Common myeloid progenitor, CD34-positive (primary cell): ENCODE measurements around the gene DUSP22.

Experiments
- CTCF ChIA-PET: fragments of 350-600 bp; sonication (Branson Sonifier 250); formaldehyde crosslinking; loops from one replicate; lab custom pipeline; 2021; ENCODE audit warnings: antibody characterized with exemption; lab: Charles Lee
- POLR2A ChIA-PET: fragments of 350-600 bp; sonication (Branson Sonifier 250); formaldehyde crosslinking; loops from one replicate; lab custom pipeline; 2021; ENCODE audit warnings: antibody characterized with exemption; lab: Charles Lee
- DNase-seq, 3 donors: peaks; one replicate each; pipeline versions ENCODE4 v3.0.0 to v3.0.0-alpha.2; 2013
- H3K27ac ChIP-seq, 2 experiments: 1 replicate in 1 of 2; 2 replicates in 1 of 2; pipeline ENCODE4 v1.7.0; 2013; ENCODE audit warnings: inconsistent platforms in 2 of 2, low read length in 2 of 2, mild to moderate bottlenecking in 2 of 2, low read depth in 1 of 2, moderate library complexity in 1 of 2; ENCODE audit not compliant: severe bottlenecking in 2 of 2, insufficient read depth in 1 of 2, poor library complexity in 1 of 2
- H3K27me3 ChIP-seq, 5 experiments: replicated peaks in 2 of 5; 1 replicate in 3 of 5; 2 replicates in 2 of 5; pipeline versions ENCODE4 v1.6.1 to v1.7.0; 2013; ENCODE audit warnings: low read length in 4 of 5, mild to moderate bottlenecking in 2 of 5, moderate library complexity in 2 of 5, inconsistent platforms in 1 of 5; ENCODE audit not compliant: insufficient read depth in 5 of 5, control insufficient read depth in 4 of 5
- H3K36me3 ChIP-seq, 4 experiments: 1 replicate in 2 of 4; 2 replicates in 2 of 4; pipeline versions ENCODE4 v1.6.1 to v1.7.0; 2013; ENCODE audit warnings: low read length in 3 of 4, control low read depth in 1 of 4, mild to moderate bottlenecking in 1 of 4; ENCODE audit not compliant: control insufficient read depth in 4 of 4, insufficient read depth in 4 of 4
- H3K4me1 ChIP-seq, 4 experiments: 1 replicate in 3 of 4; 2 replicates in 1 of 4; pipeline versions ENCODE4 v1.6.1 to v1.7.1; 2013; ENCODE audit warnings: low read length in 3 of 4, mild to moderate bottlenecking in 3 of 4, control low read depth in 1 of 4, inconsistent platforms in 1 of 4, moderate library complexity in 1 of 4; ENCODE audit not compliant: control insufficient read depth in 4 of 4, insufficient read depth in 4 of 4; ENCODE audit errors: control extremely low read depth in 1 of 4
- H3K4me3 ChIP-seq, 7 experiments: 1 replicate in 4 of 7; 2 replicates in 3 of 7; pipeline versions ENCODE4 v1.5.1 to v1.7.0; 2013; ENCODE audit warnings: mild to moderate bottlenecking in 7 of 7, low read length in 6 of 7, moderate library complexity in 6 of 7, inconsistent platforms in 2 of 7, low read depth in 2 of 7, control low read depth in 1 of 7; ENCODE audit not compliant: insufficient read depth in 4 of 7, control insufficient read depth in 1 of 7; ENCODE audit errors: extremely low read depth in 1 of 7
- H3K9me3 ChIP-seq, 5 experiments: 1 replicate in 4 of 5; 2 replicates in 1 of 5; pipeline versions ENCODE4 v1.6.1 to v1.7.1; 2013; ENCODE audit warnings: low read length in 4 of 5, mild to moderate bottlenecking in 2 of 5, inconsistent platforms in 1 of 5, low read depth in 1 of 5, moderate library complexity in 1 of 5; ENCODE audit not compliant: control insufficient read depth in 4 of 5, insufficient read depth in 2 of 5; ENCODE audit errors: control extremely low read depth in 1 of 5
- WGBS: methylation state at CpG from one replicate; pipeline ENCODE4 v1.1.5; 2013; ENCODE audit not compliant: insufficient coverage; 5-methylcytosine and 5-hydroxymethylcytosine counted together

DUSP22 gene

GRCh38 chr6:300026-300425 is 7.7 kb downstream of the DUSP22 start:
- peaks cover 0 to 4% (median 0%) of the 10 kb centered on the region in 4 experiments for H3K36me3 ChIP-seq
- peaks cover 38 to 49% (median 44%) of the 10 kb centered on the region in 4 experiments for H3K4me1 ChIP-seq
- no peak overlapping the region for H3K4me3 ChIP-seq
- H3K27ac ChIP-seq: no peak overlapping the region
- POLR2A ChIA-PET: no interaction called here
- WGBS: 94% methylated on average over 6 of the region's 6 CpGs
- H3K27me3 ChIP-seq: no peaks in the 10 kb centered on the region
- no peak for DNase-seq
- H3K9me3 ChIP-seq: peaks cover 0 to 7% (median 0%) of the 10 kb centered on the region in 5 experiments
- CTCF ChIA-PET: interaction anchor here (1.0 to 1.5 kb wide), 3 partner anchors 11 to 104 kb away, joined by 3 to 5 read pairs (median 4); no protein-coding TSS in a partner anchor

GRCh38 chr6:300494-301198 is 8.4 kb downstream of the DUSP22 start:
- Histone ChIP-seq H3K9me3 (peaks cover 0 to 7% (median 0%) of the 10 kb centered on the region in 5 experiments), H3K4me3 (no peak overlapping the region), H3K27ac (no peak overlapping the region), H3K36me3 (peaks cover 0 to 4% (median 0%) of the 10 kb centered on the region in 4 experiments), H3K27me3 (no peaks in the 10 kb centered on the region), H3K4me1 (peaks cover 35 to 47% (median 41%) of the 10 kb centered on the region in 4 experiments)
- ChIA-PET POLR2A (no interaction called here), CTCF (interaction anchor here (1.2 to 1.5 kb wide), 2 partner anchors 87 to 104 kb away, joined by 3 to 4 read pairs; no protein-coding TSS in a partner anchor)
- WGBS: 96% methylated on average over 10 of the region's 10 CpGs
- no peak for DNase-seq

DNA sequence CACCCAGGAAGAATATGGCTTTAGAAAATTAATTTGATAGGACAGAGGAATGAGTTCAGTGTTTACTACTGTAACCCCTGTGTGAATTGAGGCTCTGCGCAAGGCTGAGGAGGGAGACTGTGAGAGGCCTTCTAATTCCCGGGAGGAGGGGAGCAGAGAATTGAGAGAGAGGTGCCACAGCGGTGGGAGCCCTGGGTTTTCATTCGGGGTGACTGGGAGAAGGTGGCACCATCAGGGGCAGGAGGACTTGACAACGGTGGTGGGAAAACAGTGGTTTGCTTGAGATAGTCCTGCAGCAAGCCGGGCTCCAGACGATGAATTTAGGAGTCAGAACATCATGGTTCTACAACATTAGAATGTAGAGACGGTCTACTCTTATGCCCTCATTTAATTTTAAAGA is 9.2 kb downstream of the DUSP22 start:
- DNase-seq: no peak
- Histone ChIP-seq H3K4me3 (no peak overlapping the region), H3K27ac (no peak overlapping the region), H3K4me1 (peaks cover 28 to 47% (median 37%) of the 10 kb centered on the region in 4 experiments), H3K9me3 (peaks cover 0 to 8% (median 0%) of the 10 kb centered on the region in 5 experiments), H3K36me3 (peaks cover 0 to 4% (median 0%) of the 10 kb centered on the region in 4 experiments), H3K27me3 (no peaks in the 10 kb centered on the region)
- ChIA-PET CTCF (interaction anchor here (1.0 to 2.5 kb wide), 2 partner anchors 12 to 22 kb away, joined by 3 to 15 read pairs; no protein-coding TSS in a partner anchor), POLR2A (no interaction called here)
- 88% methylated on average over 4 of the region's 8 CpGs for WGBS

- no peak overlapping the region for H3K27ac ChIP-seq
- H3K27me3 ChIP-seq: no peaks in the 10 kb centered on the region
- no peak overlapping the region for H3K4me3 ChIP-seq
- peaks cover 22 to 46% (median 33%) of the 10 kb centered on the region in 4 experiments for H3K4me1 ChIP-seq
- DNase-seq: no peak
- peaks cover 0 to 6% (median 2%) of the 10 kb centered on the region in 4 experiments for H3K36me3 ChIP-seq
- peaks cover 0 to 11% (median 0%) of the 10 kb centered on the region in 5 experiments for H3K9me3 ChIP-seq
- ChIA-PET CTCF (interaction anchor here (1.0 to 2.5 kb wide), 2 partner anchors 11 to 21 kb away, joined by 3 to 15 read pairs; no protein-coding TSS in a partner anchor), POLR2A (no interaction called here)
- WGBS: 95% methylated on average over 20 of the region's 20 CpGs
Observed at GRCh38 chr6:301929-302705, 9.8 kb downstream of the DUSP22 start.

DNA sequence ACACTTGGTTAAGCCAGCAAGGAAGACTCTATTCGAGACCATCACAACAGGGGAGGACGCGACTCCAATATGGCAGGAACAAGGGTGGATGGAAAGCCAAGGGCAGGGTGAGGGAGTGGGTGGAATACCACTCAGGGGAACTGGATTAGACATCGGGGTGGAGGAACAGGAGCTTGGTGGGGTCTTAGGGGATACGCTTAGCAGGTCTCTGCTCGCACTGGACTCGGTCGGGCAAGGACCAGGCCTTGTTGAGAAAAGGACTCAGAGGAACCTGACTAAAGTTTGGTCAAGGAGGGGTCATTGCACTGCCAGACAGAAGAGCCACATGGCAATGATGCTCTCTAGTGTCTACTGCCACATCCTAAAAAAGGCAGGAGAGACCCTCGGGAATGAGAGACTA is 10.5 kb downstream of the DUSP22 start:
- DNase-seq: no peak
- Histone ChIP-seq H3K36me3 (peaks cover 0 to 9% (median 6%) of the 10 kb centered on the region in 4 experiments), H3K4me3 (no peak overlapping the region), H3K4me1 (peaks cover 15 to 42% (median 29%) of the 10 kb centered on the region in 4 experiments), H3K27ac (no peak overlapping the region), H3K27me3 (no peaks in the 10 kb centered on the region), H3K9me3 (peaks cover 0 to 11% (median 0%) of the 10 kb centered on the region in 5 experiments)
- ChIA-PET CTCF (interaction anchor here (1.0 to 2.5 kb wide), 2 partner anchors 11 to 21 kb away, joined by 3 to 15 read pairs; no protein-coding TSS in a partner anchor), POLR2A (no interaction called here)
- 98% methylated on average over 9 of the region's 9 CpGs for WGBS

- no peak for DNase-seq
- WGBS: 96% methylated on average over 9 of the region's 9 CpGs
- H3K36me3 ChIP-seq: peaks cover 0 to 11% (median 7%) of the 10 kb centered on the region in 4 experiments
- ChIA-PET CTCF (interaction anchor here (1.1 to 2.5 kb wide), 2 partner anchors 10 to 115 kb away, joined by 3 to 15 read pairs; no protein-coding TSS in a partner anchor), POLR2A (no interaction called here)
- no peaks in the 10 kb centered on the region for H3K27me3 ChIP-seq
- peaks cover 10 to 37% (median 24%) of the 10 kb centered on the region in 4 experiments for H3K4me1 ChIP-seq
- H3K4me3 ChIP-seq: no peak overlapping the region
- peaks cover 0 to 11% (median 0%) of the 10 kb centered on the region in 5 experiments for H3K9me3 ChIP-seq
- no peak overlapping the region for H3K27ac ChIP-seq
Observed at GRCh38 chr6:303263-303662, 11.0 kb downstream of the DUSP22 start.
